ENCODE measurements around the gene GRAMD4. TPM values are rescaled to one million over a fixed set of nuclear protein-coding genes. Genes with fewer than 3 reads are reported as not detected.

The GRAMD4 gene
- total and polyA plus RNA-seq, 12 donors: 15.0 to 241 (median 79.4) TPM

DNA sequence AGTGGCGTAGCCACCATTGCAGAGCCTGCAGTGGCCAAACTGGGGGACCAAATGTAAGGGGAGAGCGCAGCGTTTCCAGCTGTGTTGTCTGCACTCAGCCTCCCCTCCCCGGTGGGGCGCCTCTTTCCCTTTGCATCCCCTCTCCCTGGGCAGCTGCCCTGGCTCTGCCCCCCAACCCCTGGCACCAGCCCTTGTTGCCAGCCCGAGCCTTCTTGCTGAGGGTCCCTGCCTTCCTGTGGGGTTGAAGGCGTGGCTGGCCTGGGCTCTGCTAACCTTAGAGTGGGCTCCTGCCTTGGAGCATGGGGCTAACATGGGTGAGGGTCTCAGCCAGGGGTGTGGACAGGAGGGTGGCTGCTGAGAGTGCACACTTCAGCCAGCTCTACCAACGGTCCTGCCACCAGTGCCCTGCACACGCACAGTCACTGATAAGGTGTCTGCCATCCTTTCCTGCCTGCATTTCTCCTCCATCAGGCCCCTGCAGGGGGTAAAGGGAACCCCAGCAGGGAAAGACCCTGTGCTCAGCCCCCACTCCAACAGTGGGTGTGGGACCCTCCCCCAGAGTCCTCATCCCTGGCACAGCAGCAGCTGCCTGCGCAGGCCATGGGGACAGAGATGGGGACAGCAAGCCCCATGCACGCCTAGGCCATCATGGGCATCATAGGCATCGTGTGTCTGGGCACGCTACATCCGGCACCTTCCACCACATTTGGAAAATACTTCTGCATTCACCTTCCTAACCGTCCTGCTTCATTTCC, 74.4 kb downstream of the GRAMD4 start:
- WGBS, 4 donors: 91 to 96% (median 95%) methylated on average over 12 to 15 of the region's 15 CpGs

DNA sequence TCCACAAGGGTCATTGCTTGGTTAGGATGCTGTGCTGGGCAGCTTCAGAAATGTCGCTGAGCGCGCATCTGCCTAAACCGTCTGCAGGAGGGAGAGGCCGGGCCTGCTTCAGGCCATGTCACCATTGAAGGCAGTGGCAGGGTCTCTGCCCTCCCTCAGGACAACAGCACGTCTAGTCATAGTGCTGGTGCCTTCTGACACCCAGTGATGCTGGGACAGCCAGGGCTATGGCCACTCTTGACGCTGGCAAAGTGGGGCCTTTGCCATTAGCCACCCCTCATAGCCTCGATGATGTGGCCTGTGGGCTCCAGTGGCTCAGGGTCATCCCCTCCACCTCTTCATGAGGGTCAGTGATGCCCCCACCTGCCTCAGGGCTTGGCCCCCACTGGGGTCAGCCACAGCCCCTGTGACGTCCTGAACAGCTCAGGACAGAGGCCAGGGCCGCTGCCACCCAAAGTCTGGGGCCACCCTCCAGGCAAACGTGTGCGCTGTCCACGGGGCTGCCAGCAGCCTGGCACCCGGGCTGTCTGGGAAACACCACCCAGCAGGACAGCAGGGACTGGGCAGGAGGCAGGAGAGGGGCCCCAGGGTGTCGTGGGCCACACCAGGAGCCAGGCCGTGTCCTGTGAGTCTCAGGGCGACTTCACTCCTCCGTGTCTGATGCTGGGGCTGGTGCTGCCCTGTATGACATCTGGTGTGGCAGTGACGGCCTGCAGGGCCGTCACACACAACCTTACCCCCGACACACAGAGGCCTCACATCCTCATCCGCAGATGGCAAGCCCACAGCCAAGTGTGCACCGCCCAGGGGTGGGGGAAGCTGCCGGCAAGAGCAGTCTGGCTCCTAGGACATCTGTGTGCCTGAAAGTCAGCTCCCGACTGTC, 75.4 kb downstream of the GRAMD4 start:
- peaks cover 0 to 82% of the 10 kb centered on the region in 2 donors for H3K36me3 ChIP-seq (replicated peaks in 1 of 2)
- TF ChIP-seq, protein P1, sequence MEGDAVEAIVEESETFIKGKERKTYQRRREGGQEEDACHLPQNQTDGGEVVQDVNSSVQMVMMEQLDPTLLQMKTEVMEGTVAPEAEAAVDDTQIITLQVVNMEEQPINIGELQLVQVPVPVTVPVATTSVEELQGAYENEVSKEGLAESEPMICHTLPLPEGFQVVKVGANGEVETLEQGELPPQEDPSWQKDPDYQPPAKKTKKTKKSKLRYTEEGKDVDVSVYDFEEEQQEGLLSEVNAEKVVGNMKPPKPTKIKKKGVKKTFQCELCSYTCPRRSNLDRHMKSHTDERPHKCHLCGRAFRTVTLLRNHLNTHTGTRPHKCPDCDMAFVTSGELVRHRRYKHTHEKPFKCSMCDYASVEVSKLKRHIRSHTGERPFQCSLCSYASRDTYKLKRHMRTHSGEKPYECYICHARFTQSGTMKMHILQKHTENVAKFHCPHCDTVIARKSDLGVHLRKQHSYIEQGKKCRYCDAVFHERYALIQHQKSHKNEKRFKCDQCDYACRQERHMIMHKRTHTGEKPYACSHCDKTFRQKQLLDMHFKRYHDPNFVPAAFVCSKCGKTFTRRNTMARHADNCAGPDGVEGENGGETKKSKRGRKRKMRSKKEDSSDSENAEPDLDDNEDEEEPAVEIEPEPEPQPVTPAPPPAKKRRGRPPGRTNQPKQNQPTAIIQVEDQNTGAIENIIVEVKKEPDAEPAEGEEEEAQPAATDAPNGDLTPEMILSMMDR (IDR thresholded peaks at IDR 0.05): no peak
- TF ChIP-seq POLR2A (IDR thresholded peaks at IDR 0.05): no peak
- intact Hi-C loops (cut with DNase I): no loop called here
- 82 to 90% (median 88%) methylated on average over 6 to 25 of the region's 25 CpGs for WGBS, 4 donors
- H3K27me3 ChIP-seq: no peaks in the 10 kb centered on the region
- no peaks in the 10 kb centered on the region for H3K9me3 ChIP-seq (replicated peaks in 1 of 3)
- no peak overlapping the region for H3K27ac ChIP-seq
- H3K4me3 ChIP-seq: no peak overlapping the region
- DNase-seq: no peak
- H3K4me1 ChIP-seq (replicated peaks in 1 of 2): no peaks in the 10 kb centered on the region

More for the DNA sequence above, 74.4 kb downstream of the GRAMD4 start:
- Histone ChIP-seq H3K4me1 (replicated peaks in 1 of 2) (no peaks in the 10 kb centered on the region), H3K9me3 (replicated peaks in 1 of 3) (no peaks in the 10 kb centered on the region), H3K4me3 (no peak overlapping the region), H3K27ac (no peak overlapping the region), H3K27me3 (no peaks in the 10 kb centered on the region), H3K36me3 (replicated peaks in 1 of 2) (peaks cover 0 to 82% of the 10 kb centered on the region in 2 donors)
- no peak for DNase-seq
- TF ChIP-seq, protein P1 (IDR thresholded peaks at IDR 0.05): no peak
- TF ChIP-seq POLR2A (IDR thresholded peaks at IDR 0.05): no peak
- intact Hi-C loops (cut with DNase I): no loop called here

DNA sequence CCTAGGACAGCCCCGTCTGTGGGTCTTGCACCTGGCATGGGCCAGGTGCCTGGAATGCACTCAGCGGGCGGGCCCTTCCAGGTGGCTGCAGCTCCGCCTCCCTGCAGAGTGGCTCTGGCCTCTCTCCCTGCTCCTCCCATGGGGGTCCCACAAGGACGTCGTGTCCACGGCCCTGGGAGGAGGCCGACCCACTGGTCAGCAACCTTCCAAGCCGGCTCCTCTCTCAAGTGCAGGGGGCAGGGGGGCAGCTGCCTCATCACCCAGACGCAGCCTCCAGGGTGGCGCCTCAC, 76.0 kb downstream of the GRAMD4 start:
- 88 to 92% (median 90%) methylated on average over 10 to 11 of the region's 11 CpGs; no CpG with 5 or more reads in 1 of the 4 donors for WGBS, 4 donors
- no peaks in the 10 kb centered on the region for H3K9me3 ChIP-seq (replicated peaks in 1 of 3)
- no peak overlapping the region for H3K27ac ChIP-seq
- H3K27me3 ChIP-seq: no peaks in the 10 kb centered on the region
- intact Hi-C loops (cut with DNase I): no loop called here
- no peak for DNase-seq
- H3K36me3 ChIP-seq (replicated peaks in 1 of 2): peaks cover 0 to 82% of the 10 kb centered on the region in 2 donors
- H3K4me1 ChIP-seq (replicated peaks in 1 of 2): no peaks in the 10 kb centered on the region
- TF ChIP-seq, protein P1 (IDR thresholded peaks at IDR 0.05): no peak
- TF ChIP-seq POLR2A (IDR thresholded peaks at IDR 0.05): no peak
- H3K4me3 ChIP-seq: no peak overlapping the region

DNA sequence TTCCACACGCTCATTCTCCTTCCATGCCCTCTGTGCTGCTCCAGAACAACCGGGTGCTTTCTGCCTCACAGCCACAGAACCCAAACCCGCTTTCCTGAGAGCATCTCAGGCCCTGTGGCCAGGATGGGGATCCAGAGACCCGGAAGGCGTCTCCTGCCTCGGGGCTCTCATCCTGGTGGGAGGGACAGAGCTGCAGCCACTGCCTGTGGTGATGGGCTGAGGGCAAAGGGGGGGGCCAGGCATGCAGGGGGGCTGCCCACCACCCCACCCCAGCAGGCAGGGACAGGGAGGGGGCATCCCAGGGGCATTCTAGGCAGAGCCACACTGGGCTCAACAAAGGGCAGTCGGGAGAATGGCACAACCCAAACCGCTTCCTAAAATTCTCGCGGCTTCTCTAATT, 76.4 kb downstream of the GRAMD4 start:
- TF ChIP-seq, protein P1 (IDR thresholded peaks at IDR 0.05): no peak
- TF ChIP-seq POLR2A (IDR thresholded peaks at IDR 0.05): no peak
- intact Hi-C loops (cut with DNase I): no loop called here

More for the DNA sequence above, 76.4 kb downstream of the GRAMD4 start:
- H3K9me3 ChIP-seq (replicated peaks in 1 of 3): no peaks in the 10 kb centered on the region
- H3K4me3 ChIP-seq: no peak overlapping the region
- no peaks in the 10 kb centered on the region for H3K4me1 ChIP-seq (replicated peaks in 1 of 2)
- DNase-seq: no peak
- H3K27ac ChIP-seq: no peak overlapping the region
- H3K36me3 ChIP-seq (replicated peaks in 1 of 2): peaks cover 0 to 82% of the 10 kb centered on the region in 2 donors
- 90 to 97% (median 94%) methylated on average over 8 to 10 of the region's 10 CpGs for WGBS, 4 donors
- no peaks in the 10 kb centered on the region for H3K27me3 ChIP-seq
